OCI-LY1 (cell line): ENCODE results near the gene SDK1.

ENCODE experiments used
- H2AFZ ChIP-seq: fragments of 200-600 bp; sonication (generic), shearing (Covaris generic); 2 replicates; pipeline ENCODE4 v1.6.0; 2014; ENCODE audit warnings: antibody characterized with exemption, mild to moderate bottlenecking, low read length
- H3F3A ChIP-seq: fragments of 200-600 bp; sonication (generic), shearing (Covaris generic); 2 replicates; pipeline ENCODE4 v1.6.0; 2014; ENCODE audit warnings: mild to moderate bottlenecking, antibody characterized with exemption, low read length, moderate library complexity; ENCODE audit not compliant: insufficient read depth
- H3K27ac ChIP-seq: fragments of 200-600 bp; sonication (generic); 2 replicates; pipeline ENCODE4 v1.5.1; 2014; ENCODE audit warnings: low read length, mixed run types, mild to moderate bottlenecking, low read depth; ENCODE audit not compliant: poor library complexity, severe bottlenecking
- H3K27me3 ChIP-seq: fragments of 200-600 bp; sonication (generic); 2 replicates; pipeline ENCODE4 v1.6.0; 2014; ENCODE audit warnings: antibody characterized with exemption, mild to moderate bottlenecking, low read length, moderate library complexity; ENCODE audit not compliant: insufficient read depth
- H3K36me3 ChIP-seq: fragments of 200-600 bp; sonication (generic); 2 replicates; pipeline ENCODE4 v1.6.1; 2014; ENCODE audit warnings: mild to moderate bottlenecking, antibody characterized with exemption, low read length, moderate library complexity, mixed read lengths; ENCODE audit not compliant: insufficient read depth
- H3K4me1 ChIP-seq: fragments of 200-600 bp; sonication (generic); 2 replicates; pipeline ENCODE4 v1.5.1; 2014; ENCODE audit warnings: mild to moderate bottlenecking, low read length, moderate library complexity; ENCODE audit not compliant: insufficient read depth, severe bottlenecking
- H3K4me2 ChIP-seq: fragments of 200-600 bp; sonication (generic), shearing (Covaris generic); 2 replicates; pipeline ENCODE4 v1.6.1; 2014; ENCODE audit warnings: low read length
- H3K4me3 ChIP-seq: fragments of 200-600 bp; sonication (generic); 2 replicates; pipeline ENCODE4 v1.5.1; 2014; ENCODE audit warnings: low read length, low read depth, mild to moderate bottlenecking, mixed read lengths; ENCODE audit not compliant: poor library complexity, severe bottlenecking
- H3K79me2 ChIP-seq: fragments of 200-600 bp; shearing (Covaris generic); 2 replicates; pipeline ENCODE4 v1.6.1; 2016; ENCODE audit warnings: mixed run types, low read length, mixed read lengths; ENCODE audit not compliant: insufficient read depth
- H3K9ac ChIP-seq: fragments of 200-600 bp; sonication (generic), shearing (Covaris generic); 2 replicates; pipeline ENCODE4 v1.6.1; 2014; ENCODE audit warnings: mild to moderate bottlenecking, low read length, mixed read lengths
- H3K9me2 ChIP-seq: fragments of 200-600 bp; sonication (generic), shearing (Covaris generic); 2 replicates; pipeline ENCODE4 v1.6.1; 2014; ENCODE audit warnings: low read depth, mild to moderate bottlenecking, low read length, mixed read lengths
- H3K9me3 ChIP-seq: fragments of 200-600 bp; shearing (Covaris generic); 2 replicates; pipeline ENCODE4 v1.6.1; 2014; ENCODE audit warnings: low read length, mixed read lengths
- H4K20me1 ChIP-seq: fragments of 200-600 bp; sonication (generic), shearing (Covaris generic); 2 replicates; pipeline ENCODE4 v1.6.0; 2016; ENCODE audit warnings: mild to moderate bottlenecking, low read length; ENCODE audit not compliant: insufficient read depth
- EZH2 ChIP-seq: fragments of 200-600 bp; sonication (generic), shearing (Covaris generic); IDR thresholded peaks from 2 replicates; pipeline ENCODE4 v1.8.0; 2017; ENCODE audit warnings: borderline replicate concordance, mixed run types, mild to moderate bottlenecking, antibody characterized with exemption, low read length, moderate library complexity, mixed read lengths
- TF ChIP-seq, protein P1 (sequence below): fragments of 200-600 bp; sonication (generic), shearing (Covaris generic); IDR thresholded peaks from 2 replicates; pipeline ENCODE4 v1.5.1; 2017; ENCODE audit warnings: mild to moderate bottlenecking, antibody characterized with exemption, low read length, moderate library complexity, mixed read lengths

The SDK1 gene

GRCh38 chr7:3260401-3260715, 40.7 kb upstream of the SDK1 start:
- no peak overlapping the region for H3K9ac ChIP-seq
- no peak overlapping the region for H3K4me2 ChIP-seq
- H3K27me3 ChIP-seq, result no peaks in the 10 kb centered on the region; the same call in 1 of the 2 replicates
- no peaks in the 10 kb centered on the region for H4K20me1 ChIP-seq
- H3F3A ChIP-seq, result no peaks in the 10 kb centered on the region
- H3K4me3 ChIP-seq, result no peak overlapping the region
- no peak overlapping the region for H3K27ac ChIP-seq
- H3K9me2 ChIP-seq, result no peaks in the 10 kb centered on the region
- H2AFZ ChIP-seq, result no peak overlapping the region
- no peaks in the 10 kb centered on the region for H3K9me3 ChIP-seq
- H3K36me3 ChIP-seq, result no peaks in the 10 kb centered on the region
- H3K79me2 ChIP-seq, result no peaks in the 10 kb centered on the region
- no peaks in the 10 kb centered on the region for H3K4me1 ChIP-seq
- no peak for TF ChIP-seq EZH2
- TF ChIP-seq, protein P1, sequence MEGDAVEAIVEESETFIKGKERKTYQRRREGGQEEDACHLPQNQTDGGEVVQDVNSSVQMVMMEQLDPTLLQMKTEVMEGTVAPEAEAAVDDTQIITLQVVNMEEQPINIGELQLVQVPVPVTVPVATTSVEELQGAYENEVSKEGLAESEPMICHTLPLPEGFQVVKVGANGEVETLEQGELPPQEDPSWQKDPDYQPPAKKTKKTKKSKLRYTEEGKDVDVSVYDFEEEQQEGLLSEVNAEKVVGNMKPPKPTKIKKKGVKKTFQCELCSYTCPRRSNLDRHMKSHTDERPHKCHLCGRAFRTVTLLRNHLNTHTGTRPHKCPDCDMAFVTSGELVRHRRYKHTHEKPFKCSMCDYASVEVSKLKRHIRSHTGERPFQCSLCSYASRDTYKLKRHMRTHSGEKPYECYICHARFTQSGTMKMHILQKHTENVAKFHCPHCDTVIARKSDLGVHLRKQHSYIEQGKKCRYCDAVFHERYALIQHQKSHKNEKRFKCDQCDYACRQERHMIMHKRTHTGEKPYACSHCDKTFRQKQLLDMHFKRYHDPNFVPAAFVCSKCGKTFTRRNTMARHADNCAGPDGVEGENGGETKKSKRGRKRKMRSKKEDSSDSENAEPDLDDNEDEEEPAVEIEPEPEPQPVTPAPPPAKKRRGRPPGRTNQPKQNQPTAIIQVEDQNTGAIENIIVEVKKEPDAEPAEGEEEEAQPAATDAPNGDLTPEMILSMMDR, result no peak

DNA sequence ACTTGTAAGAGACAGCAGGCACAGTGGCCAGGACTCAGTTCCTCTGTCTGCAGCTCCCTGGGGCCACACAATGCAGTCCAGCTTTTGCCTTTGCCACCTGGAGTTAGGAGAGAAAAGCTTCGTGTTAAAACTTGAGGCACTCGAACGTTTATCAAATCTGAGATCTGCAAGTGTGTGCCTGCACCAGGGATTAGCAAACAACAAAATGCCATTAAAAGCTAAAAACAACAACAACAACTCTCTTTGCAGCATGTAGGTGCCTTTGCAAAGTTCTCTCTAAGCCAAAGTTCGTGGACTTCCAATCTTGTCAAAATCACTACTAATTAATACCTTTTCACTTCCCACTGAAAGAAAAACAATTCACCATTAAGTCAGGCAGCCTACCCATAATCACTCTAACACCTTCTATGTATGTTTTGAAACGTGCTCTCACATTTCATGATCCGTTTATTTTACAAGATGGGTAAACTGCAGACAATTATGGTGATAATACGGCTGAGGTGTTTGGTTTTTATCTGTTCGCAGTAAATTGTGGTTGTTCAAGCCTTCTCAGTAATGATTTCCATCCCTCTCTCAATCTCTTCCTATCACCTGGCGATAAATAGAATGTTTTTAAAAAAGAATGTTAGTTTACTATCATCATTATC, 36.2 kb upstream of the SDK1 start:
- Histone ChIP-seq H3K9me2 (no peaks in the 10 kb centered on the region), H3K9me3 (no peaks in the 10 kb centered on the region), H3K4me1 (no peaks in the 10 kb centered on the region), H3K27ac (no peak overlapping the region), H3K4me2 (no peak overlapping the region), H3K79me2 (no peaks in the 10 kb centered on the region), H2AFZ (no peak overlapping the region), H3K9ac (no peak overlapping the region), H3K36me3 (no peaks in the 10 kb centered on the region), H3F3A (no peaks in the 10 kb centered on the region), H3K27me3 (no peaks in the 10 kb centered on the region; the same call in 1 of the 2 replicates), H3K4me3 (no peak overlapping the region), H4K20me1 (no peaks in the 10 kb centered on the region)
- TF ChIP-seq EZH2, result no peak
- TF ChIP-seq, protein P1, result no peak

GRCh38 chr7:3265388-3265787, 35.7 kb upstream of the SDK1 start:
- Histone ChIP-seq H3F3A (no peaks in the 10 kb centered on the region), H3K9ac (no peak overlapping the region), H2AFZ (no peak overlapping the region), H3K27me3 (no peaks in the 10 kb centered on the region; the same call in 1 of the 2 replicates), H3K4me1 (no peaks in the 10 kb centered on the region), H3K9me3 (no peaks in the 10 kb centered on the region), H3K9me2 (no peaks in the 10 kb centered on the region), H3K4me2 (no peak overlapping the region), H3K27ac (no peak overlapping the region), H3K4me3 (no peak overlapping the region), H4K20me1 (no peaks in the 10 kb centered on the region), H3K36me3 (no peaks in the 10 kb centered on the region), H3K79me2 (no peaks in the 10 kb centered on the region)
- TF ChIP-seq EZH2, result no peak
- TF ChIP-seq, protein P1, result no peak
